Measurements from ENCODE around the gene NMNAT2. TPM values are rescaled to one million over a fixed set of nuclear protein-coding genes. Genes with fewer than 3 reads are reported as not detected.

The NMNAT2 gene
- total and polyA plus RNA-seq, 2 donors (not counting 3 experiments of a cell fraction or from before 2014, with no cell fraction given), result 0.28 to 0.38 TPM

- Histone ChIP-seq H3K4me1 (ENCODE audit: control insufficient read depth, extremely low read depth, insufficient read depth, low read length) (peaks cover 9% of the 10 kb centered on the region), H3K9me1 (replicated peaks; ENCODE audit: control insufficient read depth, extremely low read depth, insufficient read depth, low read length) (no peaks in the 10 kb centered on the region), H3K27ac (ENCODE audit: insufficient read depth, low read depth, low read length) (no peak overlapping the region), H3K79me2 (ENCODE audit: control insufficient read depth, insufficient read depth, low read length) (no peaks in the 10 kb centered on the region), H3K36me3 (ENCODE audit: control insufficient read depth in 2 of 2, extremely low read depth in 1 of 2, insufficient read depth in 2 of 2, low read length in 2 of 2) (no peaks in the 10 kb centered on the region), H3K27me3 (ENCODE audit: control insufficient read depth in 2 of 2, insufficient read depth in 2 of 2, low read length in 2 of 2) (no peaks in the 10 kb centered on the region), H3K4me2 (ENCODE audit: insufficient read depth, low read length) (no peak overlapping the region), H2AFZ (ENCODE audit: low read depth, low read length) (no peak overlapping the region), H3K4me3 (replicated peaks in 1 of 3; ENCODE audit: insufficient read depth in 1 of 3, low read depth in 1 of 3, low read length in 3 of 3) (no peak overlapping the region), H3K9ac (replicated peaks; ENCODE audit: extremely low read depth, insufficient read depth, low read length) (no peak overlapping the region), H4K20me1 (replicated peaks; ENCODE audit: control insufficient read depth, extremely low read depth, insufficient read depth, low read length) (no peaks in the 10 kb centered on the region), H3K9me3 (replicated peaks; ENCODE audit: control insufficient read depth, insufficient read depth, low read length) (no peaks in the 10 kb centered on the region)
- DNase-seq (ENCODE audit: low read depth, low spot score) (no peak), FAIRE-seq (no peak)
- ChIA-PET CTCF (interaction anchor here (1.1 kb wide), 2 partner anchors 12 kb away, joined by 3 read pairs; no protein-coding TSS in a partner anchor), POLR2A (no interaction called here)
- intact Hi-C loops (cut with micrococcal nuclease), result no loop called here
- TF ChIP-seq FOS (IDR thresholded peaks at IDR 0.05; ENCODE audit: borderline replicate concordance, insufficient read depth, low read length), result no peak
- no peak for TF ChIP-seq POLR2AphosphoS5 (IDR thresholded peaks at IDR 0.05; ENCODE audit: insufficient read depth, low read depth, low read length)
- TF ChIP-seq, protein P1, sequence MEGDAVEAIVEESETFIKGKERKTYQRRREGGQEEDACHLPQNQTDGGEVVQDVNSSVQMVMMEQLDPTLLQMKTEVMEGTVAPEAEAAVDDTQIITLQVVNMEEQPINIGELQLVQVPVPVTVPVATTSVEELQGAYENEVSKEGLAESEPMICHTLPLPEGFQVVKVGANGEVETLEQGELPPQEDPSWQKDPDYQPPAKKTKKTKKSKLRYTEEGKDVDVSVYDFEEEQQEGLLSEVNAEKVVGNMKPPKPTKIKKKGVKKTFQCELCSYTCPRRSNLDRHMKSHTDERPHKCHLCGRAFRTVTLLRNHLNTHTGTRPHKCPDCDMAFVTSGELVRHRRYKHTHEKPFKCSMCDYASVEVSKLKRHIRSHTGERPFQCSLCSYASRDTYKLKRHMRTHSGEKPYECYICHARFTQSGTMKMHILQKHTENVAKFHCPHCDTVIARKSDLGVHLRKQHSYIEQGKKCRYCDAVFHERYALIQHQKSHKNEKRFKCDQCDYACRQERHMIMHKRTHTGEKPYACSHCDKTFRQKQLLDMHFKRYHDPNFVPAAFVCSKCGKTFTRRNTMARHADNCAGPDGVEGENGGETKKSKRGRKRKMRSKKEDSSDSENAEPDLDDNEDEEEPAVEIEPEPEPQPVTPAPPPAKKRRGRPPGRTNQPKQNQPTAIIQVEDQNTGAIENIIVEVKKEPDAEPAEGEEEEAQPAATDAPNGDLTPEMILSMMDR (IDR thresholded peaks at IDR 0.05; ENCODE audit: extremely low read depth in 1 of 2, insufficient read depth in 1 of 2, low read depth in 1 of 2, low read length in 2 of 2), result no peak
- TF ChIP-seq POLR2A (IDR thresholded peaks at IDR 0.05; ENCODE audit: low read depth, low read length), result no peak
- dilution Hi-C loops (cut with MboI; ENCODE audit: extremely low pct_ligation_motif_present, low sequenced_read_pairs), result no loop called here
- BruUV-seq (replicated peaks), result no TSS peak
Measured at GRCh38 chr1:183293876-183294275, 124.3 kb downstream of the NMNAT2 start.

DNA sequence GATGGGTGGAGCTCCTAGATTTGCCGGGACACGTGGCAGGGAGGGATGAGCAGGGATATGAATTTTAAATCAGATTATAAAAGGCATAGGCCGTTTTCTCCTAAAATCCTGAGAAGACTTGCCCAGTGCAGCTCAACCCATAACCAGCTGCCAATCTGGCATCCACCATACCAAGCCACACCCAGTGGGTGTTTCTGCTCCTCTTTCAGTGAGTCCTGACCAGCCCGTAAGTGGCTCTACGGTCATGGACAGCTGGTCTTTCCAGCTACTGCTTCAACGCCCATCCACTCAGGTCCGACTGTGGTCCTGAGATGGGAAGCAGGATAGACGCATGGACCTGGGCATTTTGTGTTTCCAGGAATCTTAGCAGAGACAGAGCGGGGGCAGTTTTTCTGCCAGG lies 124.9 kb downstream of the NMNAT2 start:
- no peaks in the 10 kb centered on the region for H3K9me3 ChIP-seq (replicated peaks; ENCODE audit: control insufficient read depth, insufficient read depth, low read length)
- H3K4me3 ChIP-seq (replicated peaks in 1 of 3; ENCODE audit: insufficient read depth in 1 of 3, low read depth in 1 of 3, low read length in 3 of 3), result no peak overlapping the region
- no peak overlapping the region for H3K9ac ChIP-seq (replicated peaks; ENCODE audit: extremely low read depth, insufficient read depth, low read length)
- no TSS peak for BruUV-seq (replicated peaks)
- CTCF ChIA-PET, result interaction anchor here (1.1 kb wide), 1 partner anchor 13 kb away, joined by 3 read pairs; no protein-coding TSS in a partner anchor
- no peaks in the 10 kb centered on the region for H3K9me1 ChIP-seq (replicated peaks; ENCODE audit: control insufficient read depth, extremely low read depth, insufficient read depth, low read length)
- no peaks in the 10 kb centered on the region for H3K79me2 ChIP-seq (ENCODE audit: control insufficient read depth, insufficient read depth, low read length)
- FAIRE-seq (no peak), DNase-seq (ENCODE audit: low read depth, low spot score) (no peak)
- H3K27ac ChIP-seq (ENCODE audit: insufficient read depth, low read depth, low read length), result no peak overlapping the region
- peaks cover 9% of the 10 kb centered on the region for H3K4me1 ChIP-seq (ENCODE audit: control insufficient read depth, extremely low read depth, insufficient read depth, low read length)
- no peak overlapping the region for H2AFZ ChIP-seq (ENCODE audit: low read depth, low read length)
- intact Hi-C loops (cut with micrococcal nuclease) (no loop called here), dilution Hi-C loops (cut with MboI; ENCODE audit: extremely low pct_ligation_motif_present, low sequenced_read_pairs) (no loop called here)
- POLR2A ChIA-PET, result no interaction called here
- H3K27me3 ChIP-seq (ENCODE audit: control insufficient read depth in 2 of 2, insufficient read depth in 2 of 2, low read length in 2 of 2), result no peaks in the 10 kb centered on the region
- TF ChIP-seq POLR2A (IDR thresholded peaks at IDR 0.05; ENCODE audit: low read depth, low read length) (no peak), FOS (IDR thresholded peaks at IDR 0.05; ENCODE audit: borderline replicate concordance, insufficient read depth, low read length) (no peak), JUN (IDR thresholded peaks at IDR 0.05; ENCODE audit: borderline replicate concordance, insufficient read depth, insufficient read length, low read depth) (no peak)
- TF ChIP-seq, protein P1 (IDR thresholded peaks at IDR 0.05; ENCODE audit: extremely low read depth in 1 of 2, insufficient read depth in 1 of 2, low read depth in 1 of 2, low read length in 2 of 2), result no peak
- no peaks in the 10 kb centered on the region for H4K20me1 ChIP-seq (replicated peaks; ENCODE audit: control insufficient read depth, extremely low read depth, insufficient read depth, low read length)
- H3K4me2 ChIP-seq (ENCODE audit: insufficient read depth, low read length), result no peak overlapping the region
- H3K36me3 ChIP-seq (ENCODE audit: control insufficient read depth in 2 of 2, extremely low read depth in 1 of 2, insufficient read depth in 2 of 2, low read length in 2 of 2), result no peaks in the 10 kb centered on the region
